Stimulated activated naive CD4-positive, alpha-beta T cell (primary cell): ENCODE data around the gene SLC29A4.
"Not testable (repeated sequence)": the region's sequence is repeated elsewhere in the genome, so short reads cannot be mapped to it uniquely, and the experiment has no call there.

Source experiments
- DNase-seq, 6 experiments: peaks; one replicate each; lab custom pipeline; 2025; lab: John Stamatoyannopoulos, UW

The SLC29A4 gene

DNA sequence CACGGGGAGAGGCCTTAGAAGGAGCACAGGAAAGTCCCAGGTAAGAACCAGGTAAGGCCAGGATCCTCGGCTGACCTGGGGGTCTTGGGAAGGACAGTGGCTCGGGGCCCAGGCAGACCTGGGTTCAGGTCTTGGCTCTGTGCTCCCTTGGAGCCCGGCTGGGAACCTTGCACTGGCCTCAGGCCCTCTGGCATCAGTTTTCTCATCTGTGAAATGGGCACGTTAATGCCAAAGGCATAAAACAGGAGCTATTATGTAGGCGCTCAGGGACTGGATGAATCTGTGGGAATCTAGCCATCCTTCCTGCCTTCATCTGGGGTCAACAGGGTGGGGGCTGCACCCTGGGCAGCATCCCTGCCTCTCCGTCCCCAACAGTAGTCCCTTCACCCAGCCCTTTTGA lies 8.3 kb upstream of the SLC29A4 start:
- no peak for DNase-seq

DNA sequence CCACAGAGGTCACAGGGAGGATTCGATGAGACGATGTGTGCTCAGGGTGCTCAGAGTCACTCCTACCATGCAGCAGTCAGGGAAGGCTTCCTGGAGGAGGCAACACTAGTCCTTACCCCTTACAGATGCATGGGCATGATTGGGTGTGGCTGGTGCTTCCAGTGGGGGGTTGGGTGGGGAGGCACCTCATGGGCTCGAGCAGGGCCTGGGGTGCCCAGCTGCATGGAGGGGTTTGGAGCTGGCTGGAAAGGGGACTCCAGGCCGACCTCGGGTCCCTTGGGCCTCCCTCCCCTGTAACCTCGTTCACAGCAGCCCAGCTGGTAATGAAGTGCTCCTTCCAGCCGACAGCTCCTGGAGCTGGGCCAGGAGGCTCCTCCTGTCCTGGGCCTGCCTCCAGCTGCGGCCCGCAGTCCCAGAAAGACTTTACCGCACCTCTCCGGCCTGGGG lies 7.7 kb upstream of the SLC29A4 start:
- not testable (repeated sequence) for DNase-seq

DNA sequence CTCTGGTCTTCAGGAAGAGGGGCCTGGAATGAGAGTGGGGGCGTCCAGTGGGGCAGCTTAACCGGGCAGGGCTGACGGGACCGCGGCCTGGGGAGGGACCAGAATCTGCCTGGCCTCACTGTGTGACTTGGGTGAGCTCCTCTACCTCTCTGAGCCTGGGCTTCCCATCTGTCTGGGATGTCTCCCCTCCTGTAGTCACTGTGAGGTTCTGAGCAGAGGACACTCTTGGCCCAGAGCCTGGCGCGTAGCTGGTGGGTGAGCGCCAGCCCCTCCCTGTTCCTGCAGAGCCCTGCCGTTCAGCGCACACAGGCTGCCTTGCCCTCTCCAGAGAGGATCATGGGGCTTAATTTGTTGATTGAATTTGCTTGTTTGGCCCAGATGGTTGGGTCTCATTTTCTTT lies 7.2 kb upstream of the SLC29A4 start:
- not testable (repeated sequence) for DNase-seq

GRCh38 chr7:5276123-5276522 lies 6.6 kb upstream of the SLC29A4 start:
- DNase-seq, result not testable (repeated sequence)

- DNase-seq, result no peak
Measured at GRCh38 chr7:5276611-5277010, 6.1 kb upstream of the SLC29A4 start.

DNA sequence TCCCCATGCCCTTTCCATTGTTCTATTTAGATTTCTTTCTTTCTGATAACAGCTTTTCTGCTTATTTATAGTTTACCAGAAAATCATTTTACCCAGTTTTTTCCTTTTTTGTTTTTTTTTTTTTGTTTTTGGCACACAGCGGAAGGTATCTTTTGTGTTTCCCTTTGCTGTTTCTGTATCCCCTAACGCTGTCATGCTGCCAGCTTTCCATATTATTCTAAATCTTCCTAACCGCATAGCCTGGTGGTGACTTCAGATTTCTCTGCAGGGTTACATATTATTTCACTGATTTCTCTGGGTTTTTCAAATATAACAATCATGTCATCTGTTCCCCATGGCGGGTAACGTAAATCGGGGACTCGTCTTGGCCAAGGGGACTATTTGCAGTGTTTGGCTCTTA lies 4.0 kb upstream of the SLC29A4 start:
- no peak for DNase-seq

GRCh38 chr7:5279734-5280133 lies 3.0 kb upstream of the SLC29A4 start:
- no peak for DNase-seq

DNA sequence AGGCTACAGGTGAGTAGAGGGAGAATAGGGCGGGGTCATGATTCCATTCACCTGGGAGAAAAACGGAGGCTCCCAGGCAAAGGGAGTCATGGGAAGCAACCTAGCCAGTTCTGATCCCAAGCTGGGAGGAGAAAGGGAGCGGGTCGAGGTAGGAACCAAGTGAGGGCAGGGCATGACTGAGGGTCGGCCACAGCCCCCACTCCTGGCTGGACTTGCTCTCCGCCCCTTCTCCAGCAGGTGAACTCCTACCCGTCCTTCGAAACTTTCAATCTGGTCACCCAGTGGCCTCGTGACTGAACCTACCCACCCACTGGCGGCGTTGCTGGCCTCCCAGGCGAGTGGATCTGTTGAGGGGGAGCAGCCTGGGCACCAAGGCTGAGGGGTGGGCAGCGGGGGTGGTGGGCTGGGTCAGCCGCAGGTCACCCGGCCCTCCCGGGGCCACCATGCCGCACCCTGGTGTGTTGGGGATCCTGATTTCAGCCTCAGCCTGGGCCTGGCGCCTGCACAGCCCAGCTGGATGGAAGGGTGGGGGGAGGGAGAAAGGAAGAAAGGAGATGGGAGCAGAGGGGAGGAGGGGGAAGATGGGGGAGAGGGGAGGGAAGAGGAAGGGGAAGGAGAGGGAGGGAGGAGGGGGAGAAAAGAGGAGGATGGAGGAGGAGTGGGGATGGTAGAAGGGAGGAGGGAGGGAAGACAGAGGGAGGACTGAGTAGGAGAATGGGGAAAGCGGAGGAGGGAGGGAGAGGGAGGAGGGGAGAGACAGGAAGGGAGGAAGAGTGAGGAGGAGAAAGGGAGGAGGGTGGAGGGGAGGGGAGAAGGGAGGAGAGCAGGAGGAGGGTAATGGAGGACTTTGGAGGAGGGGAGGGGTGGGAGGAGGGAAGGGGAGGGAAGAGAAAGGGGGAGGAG lies 894 bp upstream of the SLC29A4 start:
- DNase-seq, result not testable (repeated sequence)

- no peak for DNase-seq
Measured at GRCh38 chr7:5283421-5284303, 919 bp downstream of the SLC29A4 start.

- no peak for DNase-seq
Measured at GRCh38 chr7:5284304-5285281, 1.9 kb downstream of the SLC29A4 start.

- DNase-seq, result no peak
Measured at GRCh38 chr7:5286933-5287332, 4.2 kb downstream of the SLC29A4 start.

DNA sequence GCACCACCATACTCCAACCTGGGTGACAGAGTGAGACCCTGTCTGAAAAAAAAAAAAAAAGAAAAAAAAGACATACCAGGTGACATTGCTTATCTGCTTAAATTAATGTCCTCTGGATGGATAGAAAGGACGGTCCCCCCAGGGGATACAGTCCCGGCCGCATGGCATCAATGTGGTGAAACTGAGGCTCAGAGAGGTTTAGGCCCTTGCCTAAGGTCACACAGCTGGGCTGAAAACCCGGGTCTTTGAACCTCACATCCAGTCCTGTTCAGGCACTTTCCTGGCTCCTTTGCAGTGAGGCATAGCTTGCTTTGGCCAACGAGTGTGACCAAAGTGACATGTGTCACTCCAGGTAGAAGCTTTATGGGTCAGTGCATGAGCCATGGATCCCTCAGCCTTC lies 4.6 kb downstream of the SLC29A4 start:
- DNase-seq, result not testable (repeated sequence)

DNA sequence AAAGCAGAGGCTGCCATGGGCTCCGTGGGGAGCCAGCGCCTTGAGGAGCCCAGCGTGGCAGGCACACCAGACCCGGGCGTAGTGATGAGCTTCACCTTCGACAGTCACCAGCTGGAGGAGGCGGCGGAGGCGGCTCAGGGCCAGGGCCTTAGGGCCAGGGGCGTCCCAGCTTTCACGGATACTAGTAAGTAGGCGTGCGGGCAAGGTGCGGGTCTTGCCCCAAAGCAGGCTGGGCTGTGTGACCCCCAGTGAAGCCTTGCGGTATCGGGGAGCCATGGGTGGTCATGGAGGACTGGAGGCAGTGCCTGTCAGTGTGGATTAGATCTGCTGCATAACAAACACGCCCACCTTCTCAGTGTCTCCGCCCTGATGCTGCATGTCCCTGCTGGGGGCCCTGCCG lies 5.1 kb downstream of the SLC29A4 start:
- no peak for DNase-seq

DNA sequence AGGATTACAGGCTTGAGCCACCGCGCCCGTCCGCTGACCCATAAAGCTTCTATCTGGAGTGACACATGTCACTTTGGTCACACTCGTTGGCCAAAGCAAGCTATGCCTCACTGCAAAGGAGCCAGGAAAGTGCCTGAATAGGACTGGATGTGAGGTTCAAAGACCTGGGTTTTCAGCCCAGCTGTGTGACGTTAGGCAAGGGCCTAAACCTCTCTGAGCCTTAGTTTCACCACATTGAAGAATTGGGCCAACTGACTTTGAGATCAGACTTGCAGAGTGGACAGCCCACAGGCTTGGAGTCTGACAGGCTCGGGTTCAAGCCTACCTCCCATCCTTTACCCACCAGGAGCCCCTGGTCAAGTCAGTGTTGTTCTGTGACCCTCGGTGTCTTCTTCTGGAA lies 5.8 kb downstream of the SLC29A4 start:
- DNase-seq, result not testable (repeated sequence)

- DNase-seq, result no peak
Measured at GRCh38 chr7:5289355-5289754, 6.6 kb downstream of the SLC29A4 start.

GRCh38 chr7:5291301-5291700 lies 8.6 kb downstream of the SLC29A4 start:
- DNase-seq, result no peak

- not testable (repeated sequence) for DNase-seq
Measured at GRCh38 chr7:5291711-5292335, 9.1 kb downstream of the SLC29A4 start.

DNA sequence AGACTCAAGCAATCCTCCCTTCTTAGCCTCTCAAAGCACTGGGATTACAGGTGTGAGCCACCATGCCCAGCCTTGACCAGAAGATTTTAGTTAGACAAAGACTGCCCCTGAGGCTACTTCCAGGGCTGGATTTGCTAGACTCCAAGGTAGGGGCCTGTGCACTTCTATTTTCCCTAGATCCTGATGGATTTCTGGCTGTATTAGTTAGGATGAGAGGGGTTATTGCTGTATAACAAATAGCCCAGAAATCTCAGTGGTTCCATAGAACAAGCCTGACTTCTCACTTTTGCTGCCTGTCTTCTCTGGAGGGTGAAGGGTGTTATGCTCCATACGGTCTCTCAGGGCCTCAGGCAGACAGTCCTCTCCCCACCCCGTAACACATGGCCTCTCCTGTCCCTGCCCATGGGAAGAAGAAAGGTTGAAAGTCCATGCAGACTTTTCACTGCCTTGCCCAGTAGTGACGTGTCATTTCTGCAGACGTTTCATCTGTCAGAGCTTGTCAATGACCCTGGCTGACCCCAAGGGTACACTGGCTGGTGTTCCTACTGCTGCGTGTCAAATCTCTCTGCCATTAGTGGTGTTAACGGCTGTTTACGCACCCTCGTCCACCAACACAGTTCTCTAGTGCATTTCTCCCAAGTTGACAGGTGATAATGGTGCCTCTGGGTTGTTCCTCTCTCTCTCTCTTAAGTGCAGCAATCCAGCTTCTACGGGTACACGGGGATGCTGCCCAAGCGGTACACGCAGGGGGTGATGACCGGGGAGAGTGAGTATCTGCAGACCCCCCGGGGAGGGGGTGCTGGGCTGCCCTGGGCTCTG lies 11.6 kb downstream of the SLC29A4 start:
- no peak for DNase-seq

- no peak for DNase-seq
Measured at GRCh38 chr7:5295039-5296014, 12.6 kb downstream of the SLC29A4 start.
